ENCODE data around the gene PRKAR1B.
"Not testable (repeated sequence)": the region's sequence is repeated elsewhere in the genome, so short reads cannot be mapped to it uniquely, and the experiment has no call there.

The PRKAR1B gene

DNA sequence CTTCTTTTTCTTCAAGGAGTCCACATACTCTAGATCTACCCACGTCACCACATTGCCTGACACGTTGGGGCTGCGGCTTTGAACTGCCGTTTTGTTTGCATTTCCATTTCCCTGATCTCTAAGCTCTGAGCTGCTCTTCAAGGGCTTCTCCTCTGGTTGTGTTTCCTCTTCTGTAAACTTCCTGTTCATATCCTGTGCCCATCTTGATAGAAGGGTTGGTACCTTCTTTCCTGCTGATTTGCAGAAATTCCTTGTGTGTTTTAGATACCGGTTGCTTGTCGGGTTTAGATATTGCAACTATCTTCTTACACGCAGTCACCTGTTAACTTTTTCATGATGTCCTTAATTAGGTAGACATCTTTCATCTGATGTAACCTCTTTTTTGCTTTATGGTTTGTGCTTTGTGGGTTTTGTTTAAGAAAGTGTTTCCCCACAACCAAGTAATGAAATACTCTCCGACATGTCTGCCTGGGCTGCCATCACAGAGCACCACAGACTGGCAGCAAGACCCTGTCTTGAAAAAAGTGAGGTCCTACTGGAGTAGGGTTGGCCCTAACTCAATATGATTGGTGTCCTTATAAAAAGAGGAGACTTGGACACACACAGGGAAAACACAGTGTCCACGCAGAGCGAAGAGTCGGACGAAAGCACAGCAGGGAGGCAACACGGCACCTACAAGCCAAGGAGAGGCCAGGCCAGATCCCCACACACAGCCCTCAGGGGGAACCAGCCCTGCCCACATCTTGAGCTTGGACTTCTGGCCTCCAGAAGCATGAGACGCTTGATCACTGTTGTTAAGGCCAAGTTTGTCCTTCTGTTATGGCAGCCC lies 108.3 kb downstream of the PRKAR1B start:
- no peak for DNase-seq

DNA sequence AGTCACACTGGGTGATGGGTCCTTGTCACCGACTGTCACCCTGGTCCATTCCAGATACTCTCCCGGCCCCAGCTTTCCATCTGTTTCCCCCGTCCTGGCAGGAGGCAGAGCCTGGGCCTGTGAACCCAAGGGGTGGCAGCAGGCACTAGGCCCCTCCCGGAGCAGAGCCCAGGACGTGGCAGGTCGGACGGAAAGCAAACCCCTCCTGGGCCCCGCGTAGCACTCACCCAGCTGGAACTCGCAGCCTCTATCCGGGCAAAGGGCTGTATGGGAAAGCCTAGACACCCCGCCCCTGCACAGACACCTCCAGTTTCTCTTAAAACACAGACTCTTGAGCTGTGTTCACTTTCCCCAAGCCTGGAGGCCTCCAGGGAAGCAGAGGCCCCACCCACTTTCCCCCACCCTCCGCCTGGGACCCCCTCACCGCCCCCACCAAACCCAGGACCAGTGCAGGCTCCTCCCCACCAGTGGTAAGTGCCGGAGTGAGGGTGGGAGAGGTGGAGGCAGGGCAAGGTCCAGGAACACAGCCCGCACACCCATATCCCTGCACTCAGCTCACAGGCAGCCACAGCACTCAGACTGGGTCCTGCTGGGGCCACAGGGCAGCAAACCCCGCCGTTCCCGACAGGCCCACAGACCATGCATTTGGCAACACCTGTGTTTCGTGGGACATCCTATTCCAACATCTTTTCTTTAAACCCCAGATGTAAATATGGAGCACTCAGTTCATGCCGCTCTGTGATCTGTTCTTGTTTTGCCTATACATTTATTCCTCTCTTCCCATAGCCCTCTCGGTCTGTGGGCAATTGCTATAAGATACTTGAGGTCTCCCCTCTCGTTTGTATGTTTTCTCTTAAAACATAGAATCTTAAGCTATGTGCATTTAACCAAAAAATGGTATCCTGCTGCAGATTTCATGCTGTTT lies 109.2 kb downstream of the PRKAR1B start:
- no peak for DNase-seq

DNA sequence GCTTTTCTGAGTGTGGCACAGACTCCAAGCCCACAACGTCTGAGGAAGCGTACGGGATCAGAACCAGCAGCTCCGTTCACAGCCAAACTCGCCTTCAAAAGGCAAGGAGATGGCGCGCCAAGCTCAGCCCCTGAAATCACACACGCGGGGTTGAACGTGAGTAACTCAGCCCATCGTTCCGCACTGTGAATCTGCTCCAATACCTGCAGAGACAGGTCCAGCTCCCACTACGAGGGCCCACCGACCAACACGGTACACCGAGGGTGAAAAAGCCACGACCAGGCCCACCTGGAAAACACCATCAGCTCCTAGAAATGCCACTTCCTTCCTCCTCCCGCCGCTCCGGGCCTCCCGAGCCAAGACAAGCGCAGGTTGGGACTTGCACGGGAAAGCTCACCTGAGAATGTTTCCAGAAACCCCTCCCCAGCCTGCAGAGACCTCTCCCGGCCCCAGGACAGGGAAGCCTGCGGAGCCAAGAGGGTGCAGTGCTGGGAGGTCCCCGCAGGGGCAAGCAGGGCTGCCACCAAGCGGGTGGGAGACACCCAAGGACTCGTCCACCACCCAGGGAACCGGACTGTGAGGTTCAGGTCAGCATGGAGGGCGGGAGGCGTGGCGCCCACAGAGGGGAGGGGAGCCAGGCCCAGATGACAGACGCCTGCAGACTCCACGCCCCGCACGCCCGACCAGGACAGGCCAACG lies 113.5 kb downstream of the PRKAR1B start:
- DNase-seq = no peak

DNA sequence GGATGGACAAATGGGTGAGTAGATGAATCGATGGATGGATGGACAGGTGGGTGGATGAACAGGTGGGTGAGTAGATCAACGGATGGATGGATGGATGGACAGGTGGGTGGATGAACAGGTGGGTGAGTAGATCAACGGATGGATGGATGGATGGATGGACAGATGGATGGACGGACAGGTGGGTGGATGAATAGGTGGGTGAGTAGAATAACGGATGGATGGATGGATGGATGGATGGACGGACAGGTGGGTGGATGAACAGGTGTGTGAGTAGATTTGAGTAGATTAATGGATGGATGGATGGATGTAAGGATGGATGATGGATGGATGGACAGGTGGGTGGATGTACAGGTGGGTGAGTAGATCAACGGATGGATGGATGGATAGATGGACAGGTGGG lies 115.2 kb downstream of the PRKAR1B start:
- not testable (repeated sequence) for DNase-seq

DNA sequence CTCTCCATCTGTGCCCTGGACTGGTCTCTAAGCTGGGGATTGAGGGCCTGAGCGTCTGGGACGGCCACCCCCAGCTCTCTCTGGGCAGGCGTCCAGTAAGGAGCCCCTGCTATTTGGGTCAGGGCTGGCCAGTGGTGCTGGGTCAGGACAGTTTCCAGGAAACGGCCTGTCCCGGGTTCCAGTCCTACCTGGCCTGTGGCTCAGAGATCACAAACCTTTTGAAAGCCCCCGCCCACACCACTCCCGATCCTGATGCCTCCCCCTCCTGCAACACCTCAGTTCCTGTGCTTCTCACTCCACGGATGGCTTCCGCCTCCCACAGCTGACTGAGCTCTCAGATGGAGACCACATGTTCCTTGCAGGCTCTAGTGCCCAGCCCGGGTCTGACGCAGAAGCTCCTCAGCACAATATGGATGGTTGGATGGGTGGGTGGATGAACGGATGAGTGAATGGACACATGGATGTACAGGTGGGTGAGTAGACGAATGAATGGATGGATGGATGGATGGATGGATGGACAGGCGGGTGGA lies 115.7 kb downstream of the PRKAR1B start:
- DNase-seq = no peak

DNA sequence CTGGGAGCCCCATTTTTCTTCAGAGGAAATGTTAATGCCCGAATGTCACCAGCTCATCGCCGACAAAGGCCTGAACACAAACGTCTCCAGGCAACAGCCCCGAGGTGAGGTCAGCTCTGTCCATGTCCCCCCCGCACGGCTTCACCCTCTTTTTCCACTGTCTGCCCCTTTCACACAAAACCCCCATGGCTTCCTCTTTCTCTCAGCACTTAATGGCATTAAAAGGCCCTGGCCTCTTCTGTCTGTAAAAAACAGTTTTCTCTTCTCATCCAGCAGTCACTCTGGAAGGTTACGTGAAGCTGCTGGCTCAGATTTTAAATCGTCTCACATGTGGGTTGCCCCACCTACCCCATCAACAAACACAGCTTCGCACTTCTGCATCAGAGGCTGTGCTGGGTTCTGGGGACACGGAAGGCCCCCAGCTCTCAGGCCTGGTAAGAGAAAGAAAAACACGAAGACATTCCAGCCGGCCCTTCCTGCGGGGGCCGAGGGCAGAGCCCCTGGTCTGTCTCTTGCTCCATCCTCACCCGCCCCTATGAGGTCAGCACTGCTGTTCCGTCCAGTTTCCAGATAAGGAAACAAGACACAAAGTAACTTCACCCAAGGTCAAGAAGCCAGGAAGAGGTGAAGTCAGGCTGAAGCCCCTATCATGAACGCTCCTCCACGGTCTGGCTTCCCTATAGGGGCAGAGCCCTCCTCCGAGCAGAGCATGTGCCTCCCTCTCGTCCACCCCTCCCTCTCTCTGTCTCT lies 116.4 kb downstream of the PRKAR1B start:
- no peak for DNase-seq

DNA sequence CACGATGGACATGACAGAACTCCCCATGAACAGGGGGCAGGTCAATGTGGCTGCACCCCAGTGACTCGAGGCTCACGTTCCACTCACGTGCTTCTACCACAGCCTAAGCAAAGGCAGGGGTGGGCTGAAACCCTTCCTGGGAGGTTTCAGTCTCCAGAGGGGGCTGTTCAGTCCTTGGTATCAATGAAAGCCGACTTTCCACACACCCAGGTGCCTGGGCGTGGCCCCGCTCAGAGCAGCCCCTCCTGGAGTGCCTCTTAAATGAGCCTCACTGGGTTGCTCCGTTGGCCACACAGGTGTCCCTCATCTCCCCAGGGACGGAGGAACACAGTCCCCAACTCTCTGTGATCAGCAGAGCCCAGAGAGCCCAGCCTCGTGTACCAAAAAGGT lies 116.9 kb downstream of the PRKAR1B start:
- DNase-seq = no peak

DNA sequence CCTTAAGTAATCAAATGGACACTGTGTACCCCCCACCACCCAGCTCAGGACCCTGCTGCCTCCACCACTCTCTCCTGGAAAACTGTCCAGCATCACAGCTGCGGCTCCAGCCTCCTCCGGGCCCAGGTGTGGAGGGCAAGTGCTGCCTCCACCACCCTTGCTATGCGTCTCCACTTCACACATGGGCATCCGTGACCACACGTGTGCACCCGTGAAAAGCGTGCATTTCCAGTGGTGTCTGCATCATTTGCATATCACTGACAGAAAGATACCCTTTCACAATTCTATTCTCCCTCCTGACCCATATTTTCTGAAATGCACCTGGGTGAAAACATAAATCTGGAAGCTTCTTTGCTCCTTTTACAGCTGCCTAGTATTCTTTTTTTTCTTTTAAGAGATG lies 117.7 kb downstream of the PRKAR1B start:
- DNase-seq = no peak

DNA sequence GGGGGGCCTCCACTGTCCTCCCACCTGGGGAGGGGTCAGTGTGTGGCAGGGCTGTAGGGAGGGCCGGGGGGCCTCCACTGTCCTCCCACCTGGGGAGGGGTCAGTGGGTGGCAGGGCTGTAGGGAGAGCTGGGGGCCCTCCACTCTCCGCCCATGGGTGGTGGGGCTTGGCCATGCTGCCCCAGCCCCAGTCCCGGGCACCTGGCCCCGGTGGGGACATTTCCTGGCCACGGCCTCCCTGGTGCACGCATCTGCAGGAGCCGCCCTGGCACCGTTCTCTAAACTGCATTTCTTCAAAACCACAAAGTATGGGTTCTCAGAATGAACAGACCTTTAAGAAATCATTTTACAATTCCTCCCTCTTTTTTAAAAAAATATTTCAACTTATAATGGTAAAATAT lies 118.1 kb downstream of the PRKAR1B start:
- DNase-seq = no peak

DNA sequence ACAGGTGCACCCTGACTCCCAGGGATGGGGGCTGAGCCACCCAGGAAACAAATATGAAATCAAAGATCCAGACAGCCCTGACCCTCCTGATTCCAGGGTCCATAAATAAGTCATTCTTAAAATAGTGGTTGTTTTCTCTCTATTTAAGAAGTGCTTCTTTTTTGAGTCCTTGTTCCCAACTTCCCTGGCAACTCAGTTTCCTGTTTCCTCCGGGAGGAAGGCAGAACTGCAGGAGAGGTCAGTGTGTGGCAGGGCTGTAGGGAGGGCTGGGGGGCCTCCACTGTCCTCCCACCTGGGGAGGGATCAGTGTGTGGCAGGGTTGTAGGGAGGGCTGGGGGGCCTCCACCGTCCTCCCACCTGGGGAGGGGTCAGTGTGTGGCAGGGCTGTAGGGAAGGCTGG lies 118.7 kb downstream of the PRKAR1B start:
- DNase-seq = no peak

DNA sequence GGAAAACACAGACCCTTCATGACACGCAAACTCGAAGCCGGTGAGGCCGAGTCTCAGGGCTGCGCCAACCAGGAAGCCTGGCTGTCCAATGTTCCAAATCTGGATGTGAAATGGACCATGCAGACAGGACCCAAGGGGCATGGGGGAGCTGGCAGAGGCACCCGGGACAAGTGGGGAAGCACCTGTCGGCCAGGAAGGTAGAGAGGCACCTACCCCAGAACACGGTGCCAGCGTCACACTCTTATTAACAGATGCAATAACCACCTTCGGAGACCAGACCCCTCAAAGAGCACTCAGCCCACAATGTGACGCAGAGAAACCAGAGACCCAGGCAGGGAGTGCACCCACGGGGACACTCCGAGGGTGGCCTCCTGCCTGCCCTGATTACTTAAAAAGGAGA lies 119.1 kb downstream of the PRKAR1B start:
- DNase-seq = no peak

DNA sequence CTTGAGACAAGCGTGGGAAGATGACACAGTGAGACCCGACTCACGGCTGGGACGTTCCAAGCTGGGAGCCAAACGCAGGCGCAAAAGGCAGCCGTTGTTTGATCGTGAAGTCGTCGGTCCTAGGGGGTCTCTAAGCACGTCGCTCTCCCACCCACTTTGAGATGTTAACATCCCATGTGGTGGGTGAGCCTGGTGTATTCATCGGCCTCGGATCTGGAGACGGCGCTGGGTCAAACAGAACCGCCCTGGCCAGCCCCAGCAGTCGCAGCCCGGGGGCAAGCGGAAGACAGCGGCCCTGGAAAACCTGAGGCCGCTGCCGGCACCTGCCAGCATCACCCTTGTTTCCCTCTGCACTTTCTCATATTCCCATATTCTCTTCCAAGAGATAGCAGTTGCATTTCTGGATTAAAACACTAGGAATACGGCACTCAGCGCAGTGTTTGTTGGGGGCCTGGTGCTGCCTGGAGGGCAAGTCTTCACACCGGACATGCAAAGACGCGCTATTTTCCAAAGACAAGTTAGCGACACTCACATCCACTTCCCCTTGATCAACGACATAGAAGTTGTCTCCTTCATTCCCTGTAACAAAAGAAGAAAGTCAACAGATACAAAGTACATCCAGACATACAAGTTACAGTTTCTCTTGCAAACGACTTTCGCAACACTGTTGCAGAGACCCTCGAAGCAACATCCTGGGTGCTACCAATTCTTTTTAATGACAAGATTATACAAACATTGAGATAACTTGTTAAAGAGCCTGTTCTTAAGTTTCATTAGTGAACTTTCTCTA lies 121.2 kb downstream of the PRKAR1B start:
- DNase-seq = no peak

DNA sequence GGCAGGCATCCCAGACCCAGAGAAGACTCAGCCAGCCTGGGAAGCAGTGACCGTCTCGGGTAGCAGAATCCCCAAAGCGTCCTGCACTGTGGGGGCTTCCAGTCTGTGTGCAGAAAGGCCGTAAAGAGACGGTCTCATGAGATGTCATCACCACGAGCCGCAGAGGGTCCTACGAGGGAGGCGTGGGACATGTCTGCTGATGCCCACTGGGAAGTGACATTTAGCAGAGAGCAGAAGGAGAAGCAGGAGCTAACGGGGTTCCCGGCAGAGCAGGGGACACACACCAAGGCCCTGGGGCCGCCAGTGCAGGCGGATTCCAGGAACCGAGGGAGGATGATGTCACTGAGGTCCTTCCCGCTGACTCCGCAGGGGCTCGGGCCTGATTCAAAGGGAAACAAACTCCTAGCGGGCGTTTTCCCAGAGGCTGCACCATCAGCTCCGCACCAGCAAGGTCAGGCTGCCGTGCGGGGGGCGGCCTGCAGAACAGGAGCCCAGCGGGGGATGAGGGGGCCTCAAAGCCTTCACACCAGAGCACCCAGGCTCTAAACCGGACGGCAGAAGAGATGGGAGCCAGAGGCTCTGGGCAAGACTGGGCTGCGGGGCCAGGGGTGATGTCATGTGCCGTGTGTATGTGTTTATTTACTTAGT lies 122.1 kb downstream of the PRKAR1B start:
- DNase-seq = no peak

DNA sequence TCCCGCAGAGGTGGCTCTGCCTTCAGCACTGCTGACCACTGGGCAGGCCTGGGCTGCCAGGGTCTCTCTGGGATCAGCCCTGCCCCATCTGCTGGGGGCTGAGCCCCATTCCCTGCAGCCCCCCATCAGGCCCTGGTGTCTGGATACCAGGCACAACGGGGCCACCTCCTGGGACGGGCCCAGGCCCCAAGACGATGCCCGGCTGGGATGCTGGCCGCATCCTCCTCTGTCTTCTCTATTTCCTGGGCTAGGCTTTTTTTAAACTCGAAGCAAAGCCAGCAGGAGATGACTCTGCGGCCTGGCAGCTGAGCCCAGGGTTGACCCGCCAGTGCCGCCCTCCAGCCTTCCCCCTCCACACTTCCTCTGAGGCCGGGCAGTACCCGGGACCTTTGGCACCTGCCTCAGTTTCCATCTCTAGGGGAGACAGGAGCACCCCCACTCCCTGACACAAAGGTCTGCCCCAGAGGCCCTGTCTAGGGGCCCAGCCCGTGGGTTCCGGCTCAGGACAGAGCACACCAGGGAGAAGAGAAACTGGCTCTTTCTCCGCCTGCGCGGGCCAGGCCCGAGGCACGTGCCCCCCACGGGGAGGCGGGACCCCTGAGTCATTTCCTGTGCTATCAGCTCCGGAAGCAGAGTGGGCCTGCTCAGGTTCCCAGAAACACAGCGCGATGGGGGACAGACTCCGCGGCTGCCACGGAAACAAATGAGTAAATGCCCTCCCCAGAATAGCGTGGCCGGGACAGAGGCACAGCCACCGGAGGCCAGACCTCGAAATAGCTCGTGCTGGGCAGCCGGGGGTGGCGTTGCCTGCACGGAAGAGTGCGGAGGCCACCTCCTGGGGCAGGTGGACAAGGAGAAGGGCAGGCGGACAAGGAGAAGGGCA lies 122.8 kb downstream of the PRKAR1B start:
- no peak for DNase-seq

DNA sequence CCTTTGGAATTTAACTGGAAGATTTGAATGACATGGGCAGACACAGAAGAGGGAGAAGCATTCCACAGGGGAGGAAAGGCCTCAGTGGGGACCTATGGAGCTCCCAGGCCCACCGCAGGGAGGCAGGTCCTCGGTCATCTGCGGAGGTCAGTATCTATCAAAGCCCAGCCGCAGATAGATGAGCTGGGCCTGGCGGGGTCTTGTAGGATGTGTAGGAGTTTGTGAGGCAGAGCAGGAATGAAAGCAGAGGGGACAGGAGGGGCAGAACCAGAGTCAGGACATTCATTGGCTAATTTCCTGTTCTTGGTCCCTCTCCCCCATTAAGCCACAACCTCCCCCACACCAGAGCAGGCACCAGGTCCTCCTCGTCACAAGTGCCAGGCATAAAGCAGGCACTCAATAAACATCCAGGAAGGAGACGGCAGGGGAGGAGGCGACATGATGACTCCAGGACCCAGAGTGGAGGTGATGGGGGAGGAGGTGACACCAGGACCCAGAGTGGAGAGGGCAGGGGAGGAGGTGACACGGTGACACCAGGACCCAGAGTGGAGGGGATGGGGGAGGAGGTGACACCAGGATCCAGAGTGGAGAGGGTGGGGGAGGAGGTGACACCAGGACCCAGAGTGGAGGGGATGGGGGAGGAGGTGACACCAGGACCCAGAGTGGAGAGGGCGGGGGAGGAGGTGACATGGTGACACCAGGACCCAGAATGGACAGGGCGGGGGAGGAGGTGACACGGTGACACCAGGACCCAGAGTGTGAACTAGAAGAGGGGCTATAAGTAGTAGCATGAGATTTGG lies 123.7 kb downstream of the PRKAR1B start:
- no peak for DNase-seq

DNA sequence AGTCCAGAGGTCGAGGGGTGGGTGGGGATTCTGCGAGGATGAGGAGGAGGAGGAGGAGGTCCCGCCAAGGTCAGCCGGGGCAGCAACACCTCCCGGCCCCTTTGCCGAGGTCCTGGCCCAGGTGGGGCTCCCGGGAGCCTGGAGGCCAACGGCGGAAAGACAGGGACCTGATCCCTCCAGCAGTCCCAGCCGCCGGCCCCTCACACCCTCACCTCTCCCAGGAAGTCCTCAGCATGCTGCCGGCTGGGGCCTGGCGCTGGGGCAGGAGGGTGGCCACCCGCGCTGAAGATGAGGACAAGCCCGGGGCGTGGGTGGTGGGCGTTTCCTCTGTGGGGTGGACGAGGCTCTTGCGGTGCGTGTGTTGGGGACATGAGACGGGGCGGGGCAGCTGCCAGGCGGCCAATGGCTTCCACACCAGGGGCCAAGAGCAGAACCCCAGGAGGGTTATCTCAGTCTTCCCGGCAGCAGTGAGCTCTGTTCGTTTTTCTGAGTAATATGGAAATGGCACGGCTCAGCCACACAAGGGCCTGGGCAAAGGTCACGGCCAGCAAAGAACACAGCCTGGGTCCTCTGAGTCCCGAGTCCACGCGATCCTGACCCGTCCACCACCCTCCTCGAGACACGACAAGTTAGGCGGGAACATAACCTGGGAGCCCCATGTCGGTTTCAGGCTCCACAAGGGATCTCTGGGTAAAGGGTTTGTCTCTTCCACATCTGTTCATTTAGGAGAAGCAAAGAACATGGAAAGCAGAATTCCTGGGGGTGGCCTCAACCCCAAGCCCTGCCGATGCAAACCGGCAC lies 124.5 kb downstream of the PRKAR1B start:
- no peak for DNase-seq

DNA sequence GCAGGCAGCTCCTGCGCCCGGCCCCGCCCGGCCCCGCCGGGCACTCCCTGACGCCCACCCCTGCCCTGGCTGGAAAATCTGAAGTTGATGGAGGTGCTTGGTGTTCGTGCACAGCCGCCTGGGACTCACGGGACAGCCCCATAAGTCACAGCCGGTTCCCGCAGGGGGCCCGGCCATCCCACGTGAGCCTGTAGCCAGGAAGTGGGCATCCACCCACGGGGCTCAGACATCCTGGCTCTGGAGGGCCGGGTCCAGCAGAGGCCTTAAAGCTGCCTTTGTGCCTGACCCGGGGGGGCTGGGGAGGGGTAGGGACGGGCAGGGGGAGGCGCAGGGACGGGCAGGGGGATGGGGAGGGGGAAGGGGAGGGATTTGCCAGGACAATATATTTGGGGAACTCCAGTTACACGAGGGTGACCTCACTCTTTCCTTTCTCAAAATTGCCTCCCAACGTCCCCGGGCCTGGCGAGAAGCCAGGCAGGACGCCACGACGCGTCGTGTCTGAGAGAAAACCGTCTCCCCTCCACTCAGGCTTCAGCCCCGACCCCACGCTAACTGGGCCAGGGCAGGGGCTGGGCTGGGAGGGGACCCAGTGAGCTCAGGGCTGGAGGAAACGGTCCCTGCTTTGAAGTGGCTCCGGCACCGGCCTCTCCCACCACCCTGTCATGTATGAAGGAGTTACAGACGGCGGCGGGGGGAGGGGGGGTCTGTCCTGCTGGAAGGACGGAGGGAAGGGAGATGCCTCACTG lies 125.3 kb downstream of the PRKAR1B start:
- DNase-seq = no peak
